ENCODE results near the gene B3GLCT. TPM values are rescaled to one million over a fixed set of nuclear protein-coding genes. Genes with fewer than 3 reads are reported as not detected.

The B3GLCT gene
- total and polyA plus RNA-seq, 2 experiments from 2014 or later = 2.2 to 4.4 TPM

DNA sequence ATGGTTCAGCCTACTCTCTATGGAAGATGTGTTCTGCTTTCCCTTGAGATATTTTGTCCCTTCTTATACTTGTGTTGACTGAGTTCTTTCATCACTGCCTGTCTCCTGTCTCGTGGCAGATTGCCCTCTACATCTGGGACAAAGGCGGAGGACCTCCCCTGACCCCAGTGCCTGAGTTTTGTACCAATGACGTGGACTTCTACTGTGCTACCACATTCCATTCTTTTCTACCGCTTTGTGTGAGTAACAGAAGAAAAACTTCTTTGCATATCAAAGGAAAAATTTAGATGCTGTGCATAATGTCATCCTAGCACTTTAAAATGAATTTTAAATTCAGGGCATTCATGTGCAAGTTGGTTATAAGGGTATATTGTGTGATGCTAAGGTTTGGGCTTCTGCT, 74.6 kb downstream of the B3GLCT start (continued):
- TF ChIP-seq, protein P1, sequence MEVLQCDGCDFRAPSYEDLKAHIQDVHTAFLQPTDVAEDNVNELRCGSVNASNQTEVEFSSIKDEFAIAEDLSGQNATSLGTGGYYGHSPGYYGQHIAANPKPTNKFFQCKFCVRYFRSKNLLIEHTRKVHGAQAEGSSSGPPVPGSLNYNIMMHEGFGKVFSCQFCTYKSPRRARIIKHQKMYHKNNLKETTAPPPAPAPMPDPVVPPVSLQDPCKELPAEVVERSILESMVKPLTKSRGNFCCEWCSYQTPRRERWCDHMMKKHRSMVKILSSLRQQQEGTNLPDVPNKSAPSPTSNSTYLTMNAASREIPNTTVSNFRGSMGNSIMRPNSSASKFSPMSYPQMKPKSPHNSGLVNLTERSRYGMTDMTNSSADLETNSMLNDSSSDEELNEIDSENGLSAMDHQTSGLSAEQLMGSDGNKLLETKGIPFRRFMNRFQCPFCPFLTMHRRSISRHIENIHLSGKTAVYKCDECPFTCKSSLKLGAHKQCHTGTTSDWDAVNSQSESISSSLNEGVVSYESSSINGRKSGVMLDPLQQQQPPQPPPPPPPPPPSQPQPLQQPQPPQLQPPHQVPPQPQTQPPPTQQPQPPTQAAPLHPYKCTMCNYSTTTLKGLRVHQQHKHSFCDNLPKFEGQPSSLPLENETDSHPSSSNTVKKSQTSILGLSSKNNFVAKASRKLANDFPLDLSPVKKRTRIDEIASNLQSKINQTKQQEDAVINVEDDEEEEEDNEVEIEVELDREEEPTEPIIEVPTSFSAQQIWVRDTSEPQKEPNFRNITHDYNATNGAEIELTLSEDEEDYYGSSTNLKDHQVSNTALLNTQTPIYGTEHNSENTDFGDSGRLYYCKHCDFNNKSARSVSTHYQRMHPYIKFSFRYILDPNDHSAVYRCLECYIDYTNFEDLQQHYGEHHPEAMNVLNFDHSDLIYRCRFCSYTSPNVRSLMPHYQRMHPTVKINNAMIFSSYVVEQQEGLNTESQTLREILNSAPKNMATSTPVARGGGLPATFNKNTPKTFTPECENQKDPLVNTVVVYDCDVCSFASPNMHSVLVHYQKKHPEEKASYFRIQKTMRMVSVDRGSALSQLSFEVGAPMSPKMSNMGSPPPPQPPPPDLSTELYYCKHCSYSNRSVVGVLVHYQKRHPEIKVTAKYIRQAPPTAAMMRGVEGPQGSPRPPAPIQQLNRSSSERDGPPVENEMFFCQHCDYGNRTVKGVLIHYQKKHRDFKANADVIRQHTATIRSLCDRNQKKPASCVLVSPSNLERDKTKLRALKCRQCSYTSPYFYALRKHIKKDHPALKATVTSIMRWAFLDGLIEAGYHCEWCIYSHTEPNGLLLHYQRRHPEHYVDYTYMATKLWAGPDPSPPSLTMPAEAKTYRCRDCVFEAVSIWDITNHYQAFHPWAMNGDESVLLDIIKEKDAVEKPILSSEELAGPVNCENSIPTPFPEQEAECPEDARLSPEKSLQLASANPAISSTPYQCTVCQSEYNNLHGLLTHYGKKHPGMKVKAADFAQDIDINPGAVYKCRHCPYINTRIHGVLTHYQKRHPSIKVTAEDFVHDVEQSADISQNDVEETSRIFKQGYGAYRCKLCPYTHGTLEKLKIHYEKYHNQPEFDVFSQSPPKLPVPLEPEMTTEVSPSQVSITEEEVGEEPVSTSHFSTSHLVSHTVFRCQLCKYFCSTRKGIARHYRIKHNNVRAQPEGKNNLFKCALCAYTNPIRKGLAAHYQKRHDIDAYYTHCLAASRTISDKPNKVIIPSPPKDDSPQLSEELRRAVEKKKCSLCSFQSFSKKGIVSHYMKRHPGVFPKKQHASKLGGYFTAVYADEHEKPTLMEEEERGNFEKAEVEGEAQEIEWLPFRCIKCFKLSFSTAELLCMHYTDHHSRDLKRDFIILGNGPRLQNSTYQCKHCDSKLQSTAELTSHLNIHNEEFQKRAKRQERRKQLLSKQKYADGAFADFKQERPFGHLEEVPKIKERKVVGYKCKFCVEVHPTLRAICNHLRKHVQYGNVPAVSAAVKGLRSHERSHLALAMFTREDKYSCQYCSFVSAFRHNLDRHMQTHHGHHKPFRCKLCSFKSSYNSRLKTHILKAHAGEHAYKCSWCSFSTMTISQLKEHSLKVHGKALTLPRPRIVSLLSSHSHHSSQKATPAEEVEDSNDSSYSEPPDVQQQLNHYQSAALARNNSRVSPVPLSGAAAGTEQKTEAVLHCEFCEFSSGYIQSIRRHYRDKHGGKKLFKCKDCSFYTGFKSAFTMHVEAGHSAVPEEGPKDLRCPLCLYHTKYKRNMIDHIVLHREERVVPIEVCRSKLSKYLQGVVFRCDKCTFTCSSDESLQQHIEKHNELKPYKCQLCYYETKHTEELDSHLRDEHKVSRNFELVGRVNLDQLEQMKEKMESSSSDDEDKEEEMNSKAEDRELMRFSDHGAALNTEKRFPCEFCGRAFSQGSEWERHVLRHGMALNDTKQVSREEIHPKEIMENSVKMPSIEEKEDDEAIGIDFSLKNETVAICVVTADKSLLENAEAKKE (CRISPR knock-in tag; IDR thresholded peaks at IDR 0.05) = no peak
- TF ChIP-seq POLR2AphosphoS5 (IDR thresholded peaks at IDR 0.05; ENCODE audit: low read depth) (no peak), JUNB (IDR thresholded peaks at IDR 0.05; ENCODE audit: unreplicated experiment) (no peak), EZH2 (IDR thresholded peaks at IDR 0.05; ENCODE audit: low read depth, unreplicated experiment) (no peak)

GRCh38 chr13:31276421-31276820, 76.6 kb downstream of the B3GLCT start:
- Histone ChIP-seq H3K27me3 (ENCODE audit: insufficient read depth) (no peaks in the 10 kb centered on the region), H2AFZ (no peak overlapping the region), H3F3A (replicated peaks; ENCODE audit: low read depth) (no peaks in the 10 kb centered on the region), H3K27ac (ENCODE audit: low read depth) (no peak overlapping the region), H4K20me1 (replicated peaks; ENCODE audit: insufficient read depth) (no peaks in the 10 kb centered on the region; the same call in 1 of the 2 replicates), H3K9me2 (ENCODE audit: insufficient read depth) (no peaks in the 10 kb centered on the region), H3K79me2 (replicated peaks; ENCODE audit: insufficient read depth) (no peaks in the 10 kb centered on the region), H3K36me3 (ENCODE audit: insufficient read depth) (peaks cover 7% of the 10 kb centered on the region; the same call in 1 of the 2 replicates), H3K4me2 (no peak overlapping the region), H3K4me1 (ENCODE audit: insufficient read depth) (no peaks in the 10 kb centered on the region), H3K4me3 (no peak overlapping the region)
- ATAC-seq (no peak), DNase-seq (ENCODE audit: low spot score) (no peak)
- H3K4me3 Mint-ChIP-seq = no peak overlapping the region
- peaks cover 33% of the 10 kb centered on the region for H3K9me3 Mint-ChIP-seq
- H3K27ac Mint-ChIP-seq = no peak overlapping the region
- H3K27me3 Mint-ChIP-seq (ENCODE audit: insufficient read depth, low read depth, poor library complexity) = peaks cover 4% of the 10 kb centered on the region
- H3K4me1 Mint-ChIP-seq = no peaks in the 10 kb centered on the region
- peaks cover 42% of the 10 kb centered on the region for H3K36me3 Mint-ChIP-seq (ENCODE audit: low read depth)
- no peak for TF ChIP-seq EZH2phosphoT487 (IDR thresholded peaks at IDR 0.05; ENCODE audit: unreplicated experiment)
- no peak for TF ChIP-seq ETS1 (IDR thresholded peaks at IDR 0.05)
- TF ChIP-seq REST (IDR thresholded peaks at IDR 0.05; ENCODE audit: unreplicated experiment) = no peak
- TF ChIP-seq ZNF331 (CRISPR knock-in tag; IDR thresholded peaks at IDR 0.05; ENCODE audit: low read depth) = no peak
- TF ChIP-seq NANOG (IDR thresholded peaks at IDR 0.05; ENCODE audit: borderline replicate concordance) = no peak
- no peak for TF ChIP-seq JUNB (IDR thresholded peaks at IDR 0.05; ENCODE audit: unreplicated experiment)
- TF ChIP-seq, protein P2, sequence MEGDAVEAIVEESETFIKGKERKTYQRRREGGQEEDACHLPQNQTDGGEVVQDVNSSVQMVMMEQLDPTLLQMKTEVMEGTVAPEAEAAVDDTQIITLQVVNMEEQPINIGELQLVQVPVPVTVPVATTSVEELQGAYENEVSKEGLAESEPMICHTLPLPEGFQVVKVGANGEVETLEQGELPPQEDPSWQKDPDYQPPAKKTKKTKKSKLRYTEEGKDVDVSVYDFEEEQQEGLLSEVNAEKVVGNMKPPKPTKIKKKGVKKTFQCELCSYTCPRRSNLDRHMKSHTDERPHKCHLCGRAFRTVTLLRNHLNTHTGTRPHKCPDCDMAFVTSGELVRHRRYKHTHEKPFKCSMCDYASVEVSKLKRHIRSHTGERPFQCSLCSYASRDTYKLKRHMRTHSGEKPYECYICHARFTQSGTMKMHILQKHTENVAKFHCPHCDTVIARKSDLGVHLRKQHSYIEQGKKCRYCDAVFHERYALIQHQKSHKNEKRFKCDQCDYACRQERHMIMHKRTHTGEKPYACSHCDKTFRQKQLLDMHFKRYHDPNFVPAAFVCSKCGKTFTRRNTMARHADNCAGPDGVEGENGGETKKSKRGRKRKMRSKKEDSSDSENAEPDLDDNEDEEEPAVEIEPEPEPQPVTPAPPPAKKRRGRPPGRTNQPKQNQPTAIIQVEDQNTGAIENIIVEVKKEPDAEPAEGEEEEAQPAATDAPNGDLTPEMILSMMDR (conservative IDR thresholded peaks at IDR 0.05; ENCODE audit: low read depth in 2 of 2) = no peak
- TF ChIP-seq STAT1 (IDR thresholded peaks at IDR 0.05; ENCODE audit: unreplicated experiment) = no peak
- TF ChIP-seq ZNF114 (CRISPR knock-in tag; IDR thresholded peaks at IDR 0.05) = no peak
- TF ChIP-seq CREB1 (CRISPR knock-in tag; IDR thresholded peaks at IDR 0.05; ENCODE audit: low read depth) = no peak
- no peak for TF ChIP-seq EZH2 (IDR thresholded peaks at IDR 0.05; ENCODE audit: low read depth, unreplicated experiment)
- no peak for TF ChIP-seq POLR2AphosphoS5 (IDR thresholded peaks at IDR 0.05; ENCODE audit: low read depth)
